GM23338 (cell line): Measurements from ENCODE around the gene IBTK.

Source experiments
- CREB1 ChIP-seq: fragments of 250-450 bp; sonication (Bioruptor Pico); IDR thresholded peaks from 2 replicates; pipeline ENCODE4 v1.5.0; 2020; ENCODE audit warnings: low read depth, mild to moderate bottlenecking, moderate library complexity
- CTCF ChIP-seq, 2 experiments: fragments of 200-600 bp in 1 of 2; sonication (generic) in 1 of 2; conservative IDR thresholded peaks; 2 replicates each; pipeline versions ENCODE4 v1.5.1 to v1.6.1; 2016 to 2017; ENCODE audit warnings: antibody characterized with exemption in 2 of 2, low read depth in 2 of 2, mild to moderate bottlenecking in 2 of 2, moderate library complexity in 1 of 2
- EZH2 ChIP-seq: fragments of 200-600 bp; sonication (generic); IDR thresholded peaks from one replicate; pipeline ENCODE4 v1.8.0; 2017; ENCODE audit warnings: antibody characterized with exemption, mild to moderate bottlenecking, low read depth; ENCODE audit not compliant: unreplicated experiment
- EZH2phosphoT487 ChIP-seq: fragments of 200-600 bp; sonication (generic); IDR thresholded peaks from one replicate; pipeline ENCODE4 v1.8.1; 2018; ENCODE audit warnings: antibody characterized with exemption; ENCODE audit not compliant: unreplicated experiment
- JUNB ChIP-seq: IDR thresholded peaks from one replicate; pipeline ENCODE4 v1.6.1; 2016; ENCODE audit warnings: antibody characterized with exemption; ENCODE audit not compliant: unreplicated experiment
- NANOG ChIP-seq: IDR thresholded peaks from 2 replicates; pipeline ENCODE4 v1.6.1; 2016; ENCODE audit warnings: antibody characterized with exemption, borderline replicate concordance
- POLR2AphosphoS5 ChIP-seq: IDR thresholded peaks from 2 replicates; pipeline ENCODE4 v1.6.1; 2016; ENCODE audit warnings: antibody characterized with exemption, low read depth
- REST ChIP-seq: IDR thresholded peaks from one replicate; pipeline ENCODE4 v1.6.1; 2018; ENCODE audit warnings: antibody characterized with exemption; ENCODE audit not compliant: unreplicated experiment
- STAT1 ChIP-seq: IDR thresholded peaks from one replicate; pipeline ENCODE4 v1.6.1; 2016; ENCODE audit warnings: antibody characterized with exemption; ENCODE audit not compliant: unreplicated experiment
- ZNF331 ChIP-seq: fragments of 250-450 bp; sonication (Bioruptor Pico); IDR thresholded peaks from 2 replicates; pipeline ENCODE4 v1.5.0; 2020; ENCODE audit warnings: low read depth, mild to moderate bottlenecking, moderate library complexity

DNA sequence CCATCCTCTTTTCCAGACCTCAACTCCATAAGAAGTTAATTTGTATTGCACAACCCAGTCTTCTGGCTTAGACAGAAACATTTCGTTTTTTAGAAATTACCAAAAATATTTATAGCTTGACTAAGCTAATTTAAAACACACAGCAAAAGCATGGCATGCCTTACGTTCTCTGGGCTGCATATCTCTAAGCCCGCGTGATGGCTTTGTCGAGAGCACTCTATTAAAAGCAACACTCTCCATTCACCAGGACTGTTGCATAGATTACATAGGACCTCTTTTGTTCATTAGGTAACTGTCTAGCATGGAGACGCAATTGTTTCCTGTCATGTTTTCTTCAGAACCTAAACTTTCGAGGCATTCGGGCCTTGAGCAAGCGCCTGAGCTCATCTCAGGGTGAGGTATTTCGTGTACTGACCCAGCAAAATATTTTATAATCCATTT, 104.5 kb downstream of the IBTK start:
- TF ChIP-seq CTCF (conservative IDR thresholded peaks at IDR 0.05; ENCODE audit: low read depth in 2 of 2) = no peak
- no peak for TF ChIP-seq JUNB
- no peak for TF ChIP-seq STAT1
- no peak for TF ChIP-seq EZH2
- no peak for TF ChIP-seq EZH2phosphoT487
- no peak for TF ChIP-seq POLR2AphosphoS5
- no peak for TF ChIP-seq ZNF331 (CRISPR knock-in tag)
- no peak for TF ChIP-seq NANOG
- no peak for TF ChIP-seq REST
- TF ChIP-seq CREB1 (CRISPR knock-in tag) = no peak
